GM23248 (cell line): Measurements from ENCODE around the gene PPP2R5C. TPM values are rescaled to one million over a fixed set of nuclear protein-coding genes. Genes with fewer than 3 reads are reported as not detected.
"Not testable (repeated sequence)": the region's sequence is repeated elsewhere in the genome, so short reads cannot be mapped to it uniquely, and the experiment has no call there.

Experiments
- DNase-seq: peaks from one replicate; pipeline ENCODE4 v3.0.0-alpha.2; 2015
- H2AFZ ChIP-seq: fragments of 200-600 bp; sonication (generic); 2 replicates; pipeline ENCODE4 v1.6.1; 2016; ENCODE audit warnings: antibody characterized with exemption
- H3F3A ChIP-seq: fragments of 200-600 bp; sonication (generic); 2 replicates; pipeline ENCODE4 v1.6.1; 2016; ENCODE audit warnings: mild to moderate bottlenecking, antibody characterized with exemption, mixed run types; ENCODE audit not compliant: insufficient read depth
- H3K27ac ChIP-seq: fragments of 200-600 bp; sonication (generic); 2 replicates; pipeline ENCODE4 v1.5.1; 2016; ENCODE audit warnings: mild to moderate bottlenecking
- H3K27me3 ChIP-seq: fragments of 200-600 bp; sonication (generic); replicated peaks from 2 replicates; pipeline ENCODE4 v1.6.1; 2016; ENCODE audit warnings: mild to moderate bottlenecking; ENCODE audit not compliant: insufficient read depth
- H3K36me3 ChIP-seq: fragments of 200-600 bp; sonication (generic); 2 replicates; pipeline ENCODE4 v1.6.1; 2016; ENCODE audit warnings: low read depth, mild to moderate bottlenecking
- H3K4me1 ChIP-seq: fragments of 200-600 bp; sonication (generic); 2 replicates; pipeline ENCODE4 v1.6.1; 2016; ENCODE audit warnings: mild to moderate bottlenecking; ENCODE audit not compliant: insufficient read depth
- H3K4me2 ChIP-seq: fragments of 200-600 bp; sonication (generic); one replicate; pipeline ENCODE4 v1.6.1; 2016; ENCODE audit warnings: mild to moderate bottlenecking; ENCODE audit not compliant: unreplicated experiment
- H3K4me3 ChIP-seq: fragments of 200-600 bp; sonication (generic); 2 replicates; pipeline ENCODE4 v1.5.1; 2016; ENCODE audit warnings: mild to moderate bottlenecking
- H3K79me2 ChIP-seq: fragments of 200-600 bp; sonication (generic); 2 replicates; pipeline ENCODE4 v1.6.1; 2016; ENCODE audit warnings: mild to moderate bottlenecking; ENCODE audit not compliant: insufficient read depth
- H3K9ac ChIP-seq: fragments of 200-600 bp; sonication (generic); 2 replicates; pipeline ENCODE4 v1.6.1; 2016; ENCODE audit warnings: mild to moderate bottlenecking
- H3K9me2 ChIP-seq: fragments of 200-600 bp; sonication (generic); 2 replicates; pipeline ENCODE4 v1.6.1; 2016; ENCODE audit warnings: mixed run types, mild to moderate bottlenecking, moderate library complexity; ENCODE audit not compliant: insufficient read depth
- H3K9me3 ChIP-seq: fragments of 200-600 bp; sonication (generic); one replicate; pipeline ENCODE4 v1.6.1; 2017; ENCODE audit warnings: low read depth
- H4K20me1 ChIP-seq: fragments of 200-600 bp; sonication (generic); 2 replicates; pipeline ENCODE4 v1.6.0; 2016; ENCODE audit not compliant: insufficient read depth
- EZH2 ChIP-seq: fragments of 200-600 bp; sonication (generic); IDR thresholded peaks from 2 replicates; pipeline ENCODE4 v1.6.1; 2018; ENCODE audit warnings: antibody characterized with exemption, mild to moderate bottlenecking; ENCODE audit not compliant: insufficient read depth, poor library complexity, severe bottlenecking
- EZH2phosphoT487 ChIP-seq: fragments of 200-600 bp; sonication (generic); IDR thresholded peaks from 2 replicates; pipeline ENCODE4 v1.6.1; 2018; ENCODE audit warnings: antibody characterized with exemption, moderate library complexity, mild to moderate bottlenecking, low read depth; ENCODE audit not compliant: insufficient read depth
- WGBS, 2 experiments: methylation state at CpG; one replicate each; pipeline ENCODE4 v1.1.6; 2015 to 2017; ENCODE audit warnings: low lambda C conversion rate in 2 of 2, low coverage in 1 of 2; ENCODE audit errors: missing lambda C conversion rate in 2 of 2; 5-methylcytosine and 5-hydroxymethylcytosine counted together
- in situ Hi-C: fragments of 300-500 bp; cut with MboI; formaldehyde crosslinking; loops from 2 replicates; pipeline ENCODE4 v1.15.0; 2020
- polyA plus RNA-seq: library from polyadenylated mRNA; unstranded; fragments of >200 nt; fragmentation: Nextera tagmentation; extraction: Ambion mirVana; gene quantifications from 2 replicates; pipeline ENCODE4 v1.2.1, GENCODE V29; 2016
- total RNA-seq: library from RNA; depleted of rRNA; stranded (reverse); fragments of >200 nt; shearing (Covaris generic); gene quantifications from 2 replicates; pipeline ENCODE4 v1.2.3, GENCODE V29; 2014

The PPP2R5C gene
- total and polyA plus RNA-seq, 2 experiments from 2014 or later = 76.3 to 77.9 TPM

- TF ChIP-seq EZH2phosphoT487 = no peak
- no peak for TF ChIP-seq EZH2
- Histone ChIP-seq H3K4me3 (no peak overlapping the region), H3K9me2 (no peaks in the 10 kb centered on the region), H2AFZ (no peak overlapping the region), H3F3A (peaks cover 64% of the 10 kb centered on the region), H3K27me3 (no peaks in the 10 kb centered on the region), H3K4me1 (peaks cover 64% of the 10 kb centered on the region), H3K9ac (peak overlapping the region; percentile 75), H3K36me3 (peaks cover 14% of the 10 kb centered on the region; the same call in 1 of the 2 replicates), H4K20me1 (no peaks in the 10 kb centered on the region), H3K4me2 (peak overlapping the region; percentile 93), H3K9me3 (no peaks in the 10 kb centered on the region), H3K27ac (peak overlapping the region; percentile 95), H3K79me2 (peaks cover 95% of the 10 kb centered on the region)
- in situ Hi-C loops = loop anchor here (25.0 kb wide), 1 partner anchor 341 kb away; the partner anchor contains the start of genes MOK and ZNF839
- DNase-seq = no peak
- WGBS, 2 experiments = 82 to 83% methylated on average over 11 of the region's 11 CpGs
Measured at GRCh38 chr14:101970830-101971400, 209.4 kb downstream of the PPP2R5C start.

- peak overlapping the region; percentile 93 for H3K4me2 ChIP-seq
- H4K20me1 ChIP-seq, H3K27me3 ChIP-seq, H3K9me2 ChIP-seq, H2AFZ ChIP-seq, H3K9me3 ChIP-seq: not testable (repeated sequence)
- DNase-seq = peak; percentile 32
- H3K27ac ChIP-seq = peak overlapping the region; percentile 95
- WGBS, 2 experiments = 42 to 44% methylated on average over 2 of the region's 2 CpGs
- in situ Hi-C loops = loop anchor here (25.0 kb wide), 1 partner anchor 341 kb away; the partner anchor contains the start of genes MOK and ZNF839
- H3K4me1 ChIP-seq = peaks cover 60% of the 10 kb centered on the region
- peak overlapping the region; percentile 75 for H3K9ac ChIP-seq
- peaks cover 18% of the 10 kb centered on the region; the same call in 1 of the 2 replicates for H3K36me3 ChIP-seq
- H3K4me3 ChIP-seq = peak overlapping the region; percentile 65
- H3F3A ChIP-seq = peaks cover 62% of the 10 kb centered on the region
- H3K79me2 ChIP-seq = peaks cover 95% of the 10 kb centered on the region
Measured at GRCh38 chr14:101971458-101971857, 209.9 kb downstream of the PPP2R5C start.

- Histone ChIP-seq H3K27me3 (no peaks in the 10 kb centered on the region), H3K27ac (peak overlapping the region; percentile 95), H3K9me2 (no peaks in the 10 kb centered on the region), H3K9me3 (no peaks in the 10 kb centered on the region), H3K4me3 (peak overlapping the region; percentile 69), H4K20me1 (no peaks in the 10 kb centered on the region), H3K4me2 (peak overlapping the region; percentile 93), H3F3A (peaks cover 65% of the 10 kb centered on the region), H3K79me2 (peaks cover 95% of the 10 kb centered on the region), H3K36me3 (peaks cover 27% of the 10 kb centered on the region), H3K4me1 (peaks cover 52% of the 10 kb centered on the region), H2AFZ (no peak overlapping the region), H3K9ac (peak overlapping the region; percentile 78)
- no peak for TF ChIP-seq EZH2phosphoT487
- TF ChIP-seq EZH2 = no peak
- peak; percentile 100 for DNase-seq
- in situ Hi-C loops = loop anchor here (25.0 kb wide), 1 partner anchor 340 kb away; the partner anchor contains the start of genes MOK and ZNF839
- WGBS, 2 experiments = 2% methylated on average over 10 of the region's 10 CpGs
Measured at GRCh38 chr14:101972126-101972866, 210.8 kb downstream of the PPP2R5C start.

DNA sequence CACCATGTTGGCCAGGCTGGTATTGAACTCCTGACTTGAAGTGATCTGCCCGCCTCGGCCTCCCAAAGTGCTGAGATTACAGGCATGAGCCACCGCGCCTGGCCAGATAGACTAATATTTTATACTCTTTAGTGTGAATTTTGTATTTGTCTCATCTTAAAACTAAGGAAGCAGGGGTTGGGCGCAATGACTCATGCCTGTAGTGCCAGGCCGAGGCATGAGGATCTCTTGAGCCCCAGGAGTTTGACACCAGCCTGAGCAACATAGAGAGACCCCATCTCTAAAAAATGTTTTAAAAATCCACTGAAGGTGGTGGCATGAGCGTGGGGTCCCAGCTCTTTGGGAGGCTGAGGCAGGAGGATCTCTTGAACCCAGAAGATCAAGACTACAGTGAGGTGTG is 211.8 kb downstream of the PPP2R5C start:
- H3K27ac ChIP-seq = peak overlapping the region; percentile 95
- in situ Hi-C loops = loop anchor here (25.0 kb wide), 1 partner anchor 339 kb away; the partner anchor contains the start of genes MOK and ZNF839
- H3F3A ChIP-seq = peaks cover 75% of the 10 kb centered on the region
- peaks cover 43% of the 10 kb centered on the region for H3K4me1 ChIP-seq
- WGBS, 2 experiments = 60 to 63% methylated on average over 7 of the region's 7 CpGs
- no peaks in the 10 kb centered on the region for H4K20me1 ChIP-seq
- H3K9ac ChIP-seq = peak overlapping the region; percentile 78
- peaks cover 36% of the 10 kb centered on the region for H3K36me3 ChIP-seq
- peak overlapping the region; percentile 69 for H3K4me3 ChIP-seq
- no peaks in the 10 kb centered on the region for H3K9me3 ChIP-seq
- no peaks in the 10 kb centered on the region for H3K9me2 ChIP-seq
- no peak overlapping the region for H2AFZ ChIP-seq
- peaks cover 95% of the 10 kb centered on the region for H3K79me2 ChIP-seq
- TF ChIP-seq EZH2 (no peak), EZH2phosphoT487 (no peak)
- peak overlapping the region; percentile 85 for H3K4me2 ChIP-seq
- H3K27me3 ChIP-seq = no peaks in the 10 kb centered on the region
- peak; percentile 58 for DNase-seq
